ENCODE measurements around the gene MEF2B. TPM values are rescaled to one million over a fixed set of nuclear protein-coding genes. Genes with fewer than 3 reads are reported as not detected.
A peak's percentile ranks its signal among the peaks of the same experiment; 100 is the strongest.

Gene MEF2B
- total and polyA plus RNA-seq, 10 of the 15 experiments (the other 5 are each of a cell fraction or from before 2014, with no cell fraction given) = 0.09 to 33.0 (median 8.9) TPM

- H4K20me1 ChIP-seq (ENCODE audit: control insufficient read depth, insufficient read depth) = no peaks in the 10 kb centered on the region
- peaks cover 50% of the 10 kb centered on the region for H3K4me1 ChIP-seq (ENCODE audit: control insufficient read depth, insufficient read depth, low read length)
- DNase-seq (ENCODE audit: low read depth, low spot score) (no peak), FAIRE-seq (no peak), ATAC-seq (peak; percentile 66)
- ChIA-PET CTCF (interaction anchor here (7.3 to 11.3 kb wide), 3 partner anchors 9 to 14 kb away, joined by 57 to 135 read pairs (median 86); partner anchors contain the start of gene MEF2B), SMC1A (ENCODE audit: uncharacterized antibody, unreplicated experiment) (interaction anchor here (0.9 to 3.1 kb wide), 8 partner anchors 8 to 19 kb away, joined by 3 to 18 read pairs (median 6); partner anchors contain the start of gene MEF2B), POLR2A (interaction anchor here (1.1 to 7.7 kb wide), 3 partner anchors 8 to 13 kb away, joined by 5 to 74 read pairs (median 8); partner anchors contain the start of gene MEF2B), RAD21 (ENCODE audit: unreplicated experiment) (interaction anchor here (0.7 to 17.5 kb wide), 2 partner anchors 9 to 12 kb away, joined by 3 to 394 read pairs; partner anchors contain the start of gene MEF2B)
- peak overlapping the region; percentile 38 for H2AFZ ChIP-seq (ENCODE audit: control insufficient read depth, low read depth, low read length)
- in situ Hi-C loops (cut with MboI) (no loop called here), intact Hi-C loops (cut with micrococcal nuclease; ENCODE audit: unreplicated experiment) (no loop called here)
- no peaks in the 10 kb centered on the region for H3K27me3 ChIP-seq (replicated peaks in 1 of 2; ENCODE audit: control insufficient read depth in 2 of 2, insufficient read depth in 2 of 2, low read length in 1 of 2)
- H3K9ac ChIP-seq (ENCODE audit: control insufficient read depth, insufficient read depth, low read length) = peak overlapping the region; percentile 52
- H3K4me2 ChIP-seq (ENCODE audit: control insufficient read depth, insufficient read depth) = peak overlapping the region; percentile 93
- H3K4me3 ChIP-seq = peak overlapping the region; percentile 41; the same call in 1 of the 2 replicates
- H3K36me3 ChIP-seq (ENCODE audit: control insufficient read depth in 2 of 2, insufficient read depth in 2 of 2, low read length in 1 of 2) = no peaks in the 10 kb centered on the region; a peak in 1 of 4 replicates
- no TSS peak for BruUV-seq (replicated peaks)
- no peaks in the 10 kb centered on the region for H3K9me3 ChIP-seq (replicated peaks; ENCODE audit: control insufficient read depth, insufficient read depth, low read length)
- 6% methylated on average over 15 of the region's 26 CpGs for whole genome bisulfite sequencing (ENCODE audit: insufficient coverage, insufficient replicate concordance, low lambda C conversion rate, missing lambda C conversion rate)
- peak overlapping the region; percentile 82 for H3K27ac ChIP-seq (ENCODE audit: control insufficient read depth, insufficient read depth)
- H3K79me2 ChIP-seq (ENCODE audit: control insufficient read depth, insufficient read depth, low read length) = peaks cover 2% of the 10 kb centered on the region
- TF ChIP-seq TCF12 (IDR thresholded peaks at IDR 0.05; ENCODE audit: low read depth, low read length) (peak; percentile 93), SMC3 (IDR thresholded peaks at IDR 0.05; ENCODE audit: borderline replicate concordance, low read length) (no peak), CREM (IDR thresholded peaks at IDR 0.05; ENCODE audit: low read depth) (peak; percentile 35; the same call in 1 of the 2 replicates), CBFB (IDR thresholded peaks at IDR 0.05; ENCODE audit: low read depth) (peak; percentile 77; the same call in 1 of the 2 replicates), GATAD2B (conservative IDR thresholded peaks at IDR 0.05; ENCODE audit: low read depth) (peak; percentile 93), CBX3 (IDR thresholded peaks at IDR 0.05; ENCODE audit: borderline replicate concordance, low read depth) (no peak), BCL11A (IDR thresholded peaks at IDR 0.05; ENCODE audit: low read depth, low read length) (peak; percentile 74), KLF5 (IDR thresholded peaks at IDR 0.05; ENCODE audit: partially characterized antibody) (no peak), TCF3 (IDR thresholded peaks at IDR 0.05; ENCODE audit: borderline replicate concordance, insufficient read depth, low read depth, low read length) (peak; percentile 78; the same call in 1 of the 2 replicates), BHLHE40 (IDR thresholded peaks at IDR 0.05; ENCODE audit: borderline replicate concordance in 1 of 2, low read depth in 2 of 2, low read length in 1 of 2) (peak in 1 of 2 experiments; percentile 78; a peak in 2 of 4 replicates), PAX5 (IDR thresholded peaks at IDR 0.05; ENCODE audit: borderline replicate concordance, low read depth, low read length) (peak; percentile 60; the same call in 1 of the 2 replicates), MEF2A (IDR thresholded peaks at IDR 0.05; ENCODE audit: insufficient read depth, low read depth, low read length) (0 out of 2 replicates have a peak, but pooled peaks have one; percentile 17), LARP7 (IDR thresholded peaks at IDR 0.05) (0 out of 2 replicates have a peak, but pooled peaks have one; percentile 28), MEF2B (IDR thresholded peaks at IDR 0.05; ENCODE audit: partially characterized antibody, poor library complexity, severe bottlenecking) (peak; percentile 71), DPF2 (IDR thresholded peaks at IDR 0.05) (peak; percentile 90), SMARCA5 (IDR thresholded peaks at IDR 0.05) (peak; percentile 59), BCL3 (IDR thresholded peaks at IDR 0.05; ENCODE audit: borderline replicate concordance, insufficient read depth, low read depth, low read length, poor library complexity, severe bottlenecking) (peak; percentile 78), NR2F1 (conservative IDR thresholded peaks at IDR 0.05) (peak; percentile 73), EP300 (IDR thresholded peaks at IDR 0.05; ENCODE audit: borderline replicate concordance in 1 of 2, control insufficient read depth in 1 of 2, low read depth in 2 of 2, low read length in 2 of 2) (peak in 1 of 2 experiments; percentile 38; a peak in 2 of 4 replicates), SP1 (IDR thresholded peaks at IDR 0.05; ENCODE audit: low read depth, low read length) (peak; percentile 55), NKRF (conservative IDR thresholded peaks at IDR 0.05) (0 out of 2 replicates have a peak, but pooled peaks have one; percentile 5), IKZF2 (IDR thresholded peaks at IDR 0.05) (peak; percentile 84 to 85)
These were observed 9.5 kb downstream of the MEF2B start for GRCh38 chr19:19160461-19161035.
